GM21423 (cell line): Measurements from ENCODE around the gene BCO2.

Source experiments
- ATAC-seq: cut with Tn5 transposase; IDR thresholded peaks from one replicate; pipeline ENCODE4 v1.9.1; 2021; ENCODE audit warnings: mild to moderate bottlenecking, moderate library complexity; ENCODE audit not compliant: unreplicated experiment

The BCO2 gene

DNA sequence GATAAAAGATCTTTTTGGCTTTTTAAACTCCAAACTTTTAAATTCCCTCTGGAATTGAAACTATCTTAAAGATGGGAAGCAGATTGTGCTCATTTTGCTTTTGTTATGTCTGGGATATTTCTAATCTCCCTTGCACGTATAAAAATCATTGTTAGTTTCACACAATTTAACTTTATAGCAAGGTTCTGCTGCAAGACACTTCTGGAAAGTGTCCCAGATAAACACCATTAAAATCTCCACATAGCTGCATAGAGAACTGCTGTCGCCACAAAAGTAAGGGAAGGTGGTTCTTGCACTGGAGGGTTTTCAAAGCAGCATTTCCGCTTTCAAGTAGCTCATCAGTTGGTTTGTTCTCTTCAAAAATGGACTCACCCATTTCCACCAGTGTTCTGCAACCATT lies 62.7 kb downstream of the BCO2 start:
- ATAC-seq = no peak

DNA sequence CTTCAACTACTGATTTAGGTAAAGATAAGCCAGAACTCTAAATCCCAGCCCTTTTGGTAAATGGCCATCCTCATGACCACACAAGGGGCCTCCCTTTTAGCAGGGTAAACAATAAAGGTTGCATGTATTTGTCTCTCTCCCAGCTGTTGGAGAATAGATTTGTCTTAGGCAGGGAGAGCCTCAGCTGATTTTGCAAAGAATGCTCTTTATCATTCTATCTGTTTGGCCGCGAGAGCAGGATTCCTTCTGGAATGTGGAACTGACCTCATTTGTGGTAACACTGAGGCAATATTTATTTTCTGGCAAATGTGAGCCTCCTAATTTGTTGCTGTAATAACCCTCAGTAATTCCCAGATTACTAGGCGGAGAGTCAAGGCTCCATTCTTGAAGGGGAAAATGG lies 66.2 kb downstream of the BCO2 start:
- no peak for ATAC-seq

DNA sequence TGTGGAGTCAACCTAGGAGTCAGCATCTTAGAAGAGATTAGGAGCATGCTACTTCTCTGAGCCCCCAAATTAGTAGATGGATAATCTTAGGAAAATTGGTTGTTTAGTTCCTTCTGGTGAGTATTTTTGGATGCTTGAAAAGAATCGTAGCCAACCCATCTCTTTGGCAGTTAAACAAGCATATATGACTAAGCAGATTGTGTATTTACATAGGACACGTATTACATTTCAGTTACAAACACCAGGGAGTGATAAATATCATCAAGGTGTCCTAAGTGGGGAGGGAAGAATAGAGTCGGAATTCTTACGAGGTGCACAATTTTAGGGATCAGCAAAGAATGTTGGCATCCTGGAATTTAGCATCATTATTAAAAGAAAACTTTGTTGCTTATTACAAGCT lies 71.9 kb downstream of the BCO2 start:
- ATAC-seq = no peak

DNA sequence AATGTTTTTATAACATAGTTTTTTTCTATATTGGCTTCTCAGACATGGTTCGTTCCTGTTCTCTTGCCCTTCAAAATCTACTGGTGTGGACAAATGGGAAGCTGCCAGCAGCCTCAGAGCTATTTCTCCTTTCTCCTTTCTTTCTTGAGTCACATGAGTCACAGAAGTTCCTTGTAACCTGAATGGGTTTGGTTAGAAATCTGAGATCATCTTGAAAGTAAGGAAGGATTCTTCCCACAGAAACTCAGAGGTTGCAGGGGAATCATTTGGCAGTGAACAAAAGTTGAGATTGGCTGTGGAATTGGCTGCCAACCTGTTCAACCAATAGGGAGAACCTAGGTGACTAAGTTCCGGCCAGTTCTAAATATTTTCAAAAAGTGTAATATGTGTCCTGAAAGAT lies 72.9 kb downstream of the BCO2 start:
- no peak for ATAC-seq

DNA sequence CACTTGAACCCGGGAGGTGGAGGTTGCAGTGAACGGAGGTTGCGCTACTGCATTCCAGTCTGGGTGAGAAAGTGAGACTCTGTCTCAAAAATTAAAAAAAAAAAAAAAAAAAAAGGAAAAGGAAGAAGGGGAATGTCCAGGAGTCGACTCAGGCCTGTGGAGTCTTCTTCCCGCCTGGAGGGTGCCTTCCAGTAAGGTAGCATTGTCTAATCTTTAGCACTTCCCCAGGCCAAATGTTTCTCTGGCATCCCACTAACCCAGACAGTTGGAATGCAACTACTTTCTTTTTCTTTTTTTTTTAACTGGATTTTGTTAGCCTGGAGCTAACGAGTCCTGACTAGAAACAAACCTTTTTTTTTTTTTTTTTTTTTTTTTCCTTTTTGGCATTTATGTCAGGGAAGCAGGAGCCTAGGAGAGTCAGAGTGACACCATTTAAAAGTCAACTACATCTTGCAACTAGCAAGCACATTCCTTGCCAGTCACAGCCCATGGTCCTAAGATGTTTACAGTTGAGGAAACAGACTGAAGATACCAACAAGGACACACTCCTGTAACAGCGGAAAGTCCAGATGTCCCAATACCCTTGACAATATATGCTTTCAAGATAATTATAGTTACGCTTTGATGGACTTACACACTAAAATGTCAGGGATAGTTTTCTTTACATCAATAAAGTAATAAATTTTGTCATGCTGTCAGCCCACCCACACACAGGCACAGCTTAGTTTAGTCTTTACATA lies 74.7 kb downstream of the BCO2 start:
- ATAC-seq = no peak

DNA sequence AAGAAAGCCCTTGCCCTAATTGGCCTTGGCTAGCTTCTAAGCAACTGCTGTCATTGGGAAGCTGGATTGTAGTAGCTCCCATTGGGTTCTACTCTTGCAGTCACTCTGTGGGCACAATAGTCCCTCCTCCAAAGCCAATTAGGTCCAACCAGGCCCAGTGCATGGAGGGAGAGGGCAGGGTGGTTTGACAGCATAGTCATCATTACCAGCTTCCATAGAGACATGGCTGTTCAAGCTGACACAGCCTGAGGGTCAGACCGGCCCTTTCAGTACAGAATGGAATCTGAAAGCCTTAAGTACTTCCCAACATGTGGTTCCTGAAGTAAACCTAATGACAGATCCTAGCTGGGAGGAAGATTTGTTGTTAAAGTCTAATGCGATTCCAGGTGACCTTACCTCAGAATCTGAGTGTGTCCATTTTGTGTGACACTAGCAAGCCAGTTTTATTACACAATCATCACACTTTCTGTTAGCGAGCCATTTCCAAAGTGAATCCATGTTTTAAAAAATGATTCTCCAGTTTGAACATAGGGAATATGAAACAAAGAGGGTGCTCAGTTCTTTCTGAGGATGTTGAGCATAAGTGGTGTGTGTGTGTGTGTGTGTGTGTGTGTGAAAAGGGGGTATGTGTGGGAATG lies 78.4 kb downstream of the BCO2 start:
- no peak for ATAC-seq

DNA sequence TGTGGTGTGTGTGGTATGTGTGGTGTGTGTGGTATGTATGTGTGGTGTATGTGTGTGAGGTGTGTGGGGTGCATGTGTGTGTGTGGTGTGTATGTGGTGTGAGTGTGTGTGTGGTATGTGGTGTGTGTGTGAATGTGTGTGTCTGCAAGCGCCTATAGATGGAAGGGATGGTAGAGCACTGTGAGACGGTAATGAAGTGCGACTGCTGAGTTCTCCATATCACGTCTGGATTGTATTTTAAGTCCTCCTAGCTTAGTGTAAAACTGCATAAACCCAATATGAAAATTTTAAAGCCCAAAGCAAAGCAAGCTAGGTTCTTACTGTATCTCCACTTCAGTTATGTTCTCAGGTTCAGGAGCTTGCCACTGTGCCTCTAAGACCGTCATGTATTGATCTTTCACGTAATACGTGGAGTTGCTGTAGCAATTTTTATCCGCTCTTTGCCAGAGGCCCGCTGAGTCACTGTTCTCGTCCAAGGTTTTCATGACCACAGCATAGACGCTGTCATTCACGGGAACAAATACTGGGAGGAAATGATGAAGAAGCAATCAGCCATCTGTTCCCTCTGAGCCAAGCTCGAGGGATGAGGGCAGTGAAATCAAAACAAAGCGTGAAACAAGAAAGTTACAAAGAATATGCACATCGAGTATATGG lies 79.9 kb downstream of the BCO2 start:
- no peak for ATAC-seq

DNA sequence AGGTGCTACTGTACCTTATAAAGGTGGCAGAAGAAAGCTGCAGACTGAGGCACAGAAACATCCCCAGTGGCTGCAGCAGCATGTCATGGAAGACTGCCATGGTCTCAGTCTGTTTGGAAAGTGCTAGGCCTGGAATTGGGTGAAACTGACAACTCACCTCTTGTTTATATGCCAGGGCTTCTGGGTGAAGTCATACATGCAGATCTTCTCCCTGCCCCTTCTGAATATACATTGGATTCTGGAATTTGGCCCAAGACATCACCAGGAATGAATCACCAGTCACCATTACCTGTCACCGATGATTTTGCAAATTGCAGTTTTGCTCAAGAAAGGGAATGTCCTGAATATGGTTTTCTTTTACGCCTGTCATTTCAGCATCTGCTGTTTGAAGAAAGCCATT lies 85.2 kb downstream of the BCO2 start, which contains the start of gene PLET1:
Gene PLET1, minus strand, starts transcription at position 371 of the 400 bp plus-strand sequence. Its CDS starts 271 bp downstream, at position 100.
- no peak for ATAC-seq

DNA sequence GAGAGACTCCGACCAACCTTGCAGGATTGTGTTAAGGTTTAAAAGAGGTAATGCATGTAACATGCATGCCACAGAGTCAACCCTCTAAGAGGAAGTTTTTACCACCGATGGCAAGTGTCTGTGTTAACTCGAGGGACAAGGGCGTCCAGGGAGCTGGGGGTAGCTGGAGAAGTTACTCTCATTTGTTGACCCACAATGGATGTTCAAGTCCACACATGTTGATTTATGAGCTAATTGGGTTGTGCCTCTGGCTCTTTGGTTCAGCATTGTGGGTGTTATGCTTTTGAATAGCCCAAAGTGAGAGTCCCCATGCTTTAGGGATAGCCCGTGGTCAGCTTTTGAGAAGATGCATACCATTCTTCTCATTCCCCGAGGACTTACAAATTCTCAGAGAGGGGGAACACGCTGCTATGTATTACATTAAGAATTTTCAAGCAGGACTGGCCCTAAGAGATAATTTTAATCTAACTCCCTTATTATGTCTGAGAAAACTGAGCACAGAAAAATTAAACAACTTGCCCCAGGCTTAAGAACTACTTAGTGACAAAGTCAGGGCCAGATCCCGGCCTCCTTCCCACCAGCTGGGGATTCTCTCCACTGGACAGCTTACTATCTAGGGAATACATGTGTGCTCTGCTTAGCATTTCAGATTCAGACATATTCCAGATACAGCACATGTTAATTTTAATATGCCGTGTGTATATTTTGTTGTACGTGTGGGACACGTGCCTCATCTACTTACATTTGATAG lies 90.5 kb downstream of the BCO2 start:
- no peak for ATAC-seq

DNA sequence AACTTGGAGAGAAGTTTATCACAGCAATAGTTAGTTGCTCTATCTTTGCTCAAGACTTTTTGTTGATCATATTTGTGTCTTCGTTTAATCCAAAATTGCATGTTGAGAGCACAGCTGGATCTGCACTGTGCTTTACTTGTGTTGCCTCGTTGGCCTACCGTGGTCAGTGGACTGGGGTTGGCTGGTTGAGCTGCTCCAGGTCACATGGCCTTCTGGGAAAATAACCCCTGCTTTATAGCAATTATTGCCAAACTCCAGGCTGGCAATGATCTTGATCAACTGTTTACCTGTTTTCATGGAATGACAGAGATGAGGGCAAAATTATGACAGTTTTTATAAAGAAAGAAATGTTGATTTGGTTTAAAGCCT lies 91.1 kb downstream of the BCO2 start:
- ATAC-seq = no peak

DNA sequence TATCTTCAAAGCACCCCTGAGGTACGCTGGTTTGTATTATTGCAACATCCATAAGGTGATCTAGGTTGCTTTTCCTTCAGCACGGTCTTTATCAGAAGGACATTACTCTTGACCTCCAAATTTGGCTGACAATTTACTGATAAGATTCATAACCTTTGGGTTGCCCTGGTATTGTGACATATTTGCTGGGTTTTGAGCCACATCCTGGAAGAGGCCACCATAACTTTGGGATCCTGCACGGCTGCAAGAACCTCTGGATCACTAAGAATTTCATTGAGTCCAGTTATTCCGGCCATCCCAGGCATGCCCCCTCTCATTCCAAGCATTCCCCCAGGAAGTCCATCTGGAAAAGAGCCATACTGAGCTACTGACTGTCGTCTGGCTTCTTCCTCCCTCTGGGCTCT lies 91.9 kb downstream of the BCO2 start:
- no peak for ATAC-seq

DNA sequence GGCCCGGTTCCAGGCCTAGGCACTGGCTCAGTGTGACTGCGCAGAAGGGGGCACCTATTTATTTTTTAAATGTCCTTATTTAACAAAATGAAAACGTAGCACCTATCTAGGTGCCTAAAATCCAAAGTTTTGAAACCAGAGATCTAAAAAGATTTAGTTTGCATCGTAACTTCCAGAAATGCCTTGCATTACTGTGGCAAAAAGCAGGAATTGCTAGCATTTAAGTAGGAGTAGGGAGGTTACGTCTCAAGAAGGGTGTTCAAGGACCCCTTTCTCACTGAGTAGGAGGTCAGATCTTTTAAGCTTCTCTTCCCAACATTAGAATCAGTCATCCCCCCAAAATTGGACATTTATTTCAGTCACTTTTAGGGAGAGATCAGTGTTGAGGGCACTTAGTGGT lies 93.1 kb downstream of the BCO2 start:
- no peak for ATAC-seq
